HEK293 (cell line): Measurements from ENCODE around the gene TTLL5.

Experiments used
- CTCF ChIA-PET: fragments of 350-600 bp; formaldehyde crosslinking; extraction: SDS; loops from one replicate; lab custom pipeline; 2021; ENCODE audit warnings: antibody characterized with exemption; lab: Yijun Ruan, JAX
- POLR2A ChIA-PET: fragments of 300-600 bp; formaldehyde crosslinking; extraction: SDS; loops from one replicate; lab custom pipeline; 2020; ENCODE audit warnings: antibody characterized with exemption, inconsistent platforms; lab: Yijun Ruan, JAX
- H3K27ac ChIP-seq: fragments of 200-500 bp; sonication (Bioruptor generic); 2 replicates; pipeline ENCODE4 v1.5.1; 2014; ENCODE audit warnings: low read depth, low read length, control low read depth, inconsistent platforms; ENCODE audit errors: extremely low read depth
- H3K36me3 ChIP-seq, 2 experiments: fragments of 200-500 bp in 1 of 2; sonication (Bioruptor generic) in 1 of 2; 1 replicate in 1 of 2; 2 replicates in 1 of 2; pipeline ENCODE4 v1.5.1; 2014 to 2017; ENCODE audit warnings: inconsistent platforms in 2 of 2, low read length in 2 of 2; ENCODE audit not compliant: control insufficient read depth in 2 of 2, insufficient read depth in 1 of 2
- H3K4me1 ChIP-seq: fragments of 200-500 bp; sonication (Bioruptor generic); 2 replicates; pipeline ENCODE4 v1.5.1; 2014; ENCODE audit warnings: mild to moderate bottlenecking, low read length, inconsistent platforms; ENCODE audit not compliant: control insufficient read depth, insufficient read depth
- H3K4me3 ChIP-seq: 2 replicates; pipeline ENCODE4 v1.5.1; 2011; ENCODE audit warnings: low read depth, mild to moderate bottlenecking, control low read depth, low read length, moderate library complexity
- H3K9me3 ChIP-seq: fragments of 200-500 bp; sonication (Bioruptor generic); 2 replicates; pipeline ENCODE4 v1.5.1; 2014; ENCODE audit warnings: low read depth, low read length, inconsistent platforms; ENCODE audit not compliant: control insufficient read depth, insufficient read depth
- ELK4 ChIP-seq: IDR thresholded peaks from 2 replicates; pipeline ENCODE4 v1.6.1; 2011; ENCODE audit warnings: mild to moderate bottlenecking, low read depth, low read length, borderline replicate concordance
- GLI4 ChIP-seq: fragments of 450-650 bp; formaldehyde crosslinking; IDR thresholded peaks from 2 replicates; pipeline ENCODE4 v1.5.1; 2016; ENCODE audit warnings: missing biosample characterization, missing genetic modification characterization
- HOXA7 ChIP-seq: sonication (generic); formaldehyde crosslinking; IDR thresholded peaks from 2 replicates; pipeline ENCODE4 v1.8.1; 2022; ENCODE audit warnings: missing genetic modification reagents, borderline replicate concordance
- KLF10 ChIP-seq: fragments of 450-650 bp; IDR thresholded peaks from 2 replicates; pipeline ENCODE4 v1.5.1; 2018; ENCODE audit warnings: missing biosample characterization, mild to moderate bottlenecking, missing genetic modification characterization
- TCF7L2 ChIP-seq: IDR thresholded peaks from 2 replicates; pipeline ENCODE4 v1.6.1; 2011; ENCODE audit warnings: low read depth, mild to moderate bottlenecking, inconsistent platforms, low read length, moderate library complexity, borderline replicate concordance
- TSHZ1 ChIP-seq: fragments of 450-650 bp; formaldehyde crosslinking; IDR thresholded peaks from 2 replicates; pipeline ENCODE4 v1.5.1; 2016; ENCODE audit warnings: missing biosample characterization, missing genetic modification characterization, borderline replicate concordance
- ZBTB7A ChIP-seq: fragments of 450-650 bp; formaldehyde crosslinking; IDR thresholded peaks from 2 replicates; pipeline ENCODE4 v1.5.1; 2016; ENCODE audit warnings: low read depth, missing biosample characterization, missing genetic modification characterization
- ZNF10 ChIP-seq: fragments of 450-650 bp; formaldehyde crosslinking; IDR thresholded peaks from 2 replicates; pipeline ENCODE4 v1.5.1; 2017; ENCODE audit warnings: missing biosample characterization, missing genetic modification characterization
- ZNF341 ChIP-seq: fragments of 450-650 bp; formaldehyde crosslinking; IDR thresholded peaks from 2 replicates; pipeline ENCODE4; 2016; ENCODE audit warnings: low read depth, missing biosample characterization, missing genetic modification characterization
- ZNF560 ChIP-seq: fragments of 450-650 bp; formaldehyde crosslinking; IDR thresholded peaks from 2 replicates; pipeline ENCODE4 v1.5.1; 2017; ENCODE audit warnings: missing biosample characterization, missing genetic modification characterization, borderline replicate concordance
- ZNF701 ChIP-seq: fragments of 450-650 bp; formaldehyde crosslinking; IDR thresholded peaks from 2 replicates; pipeline ENCODE4 v1.5.1; 2016; ENCODE audit warnings: missing biosample characterization, missing genetic modification characterization
- ZSCAN30 ChIP-seq: fragments of 450-650 bp; IDR thresholded peaks from 2 replicates; pipeline ENCODE4 v1.5.1; 2018; ENCODE audit warnings: missing biosample characterization, mild to moderate bottlenecking, missing genetic modification characterization, moderate library complexity
- TF ChIP-seq, protein P1 (sequence below): fragments of 450-650 bp; formaldehyde crosslinking; optimal IDR thresholded peaks from 2 replicates; pipeline ENCODE3; 2016; ENCODE audit warnings: missing biosample characterization, mild to moderate bottlenecking, missing genetic modification characterization
- TF ChIP-seq, protein P2 (sequence below): fragments of 450-650 bp; formaldehyde crosslinking; IDR thresholded peaks from 2 replicates; pipeline ENCODE4 v1.5.1; 2016; ENCODE audit warnings: missing biosample characterization, missing genetic modification characterization
- TF ChIP-seq, protein P3 (sequence below): fragments of 450-650 bp; formaldehyde crosslinking; IDR thresholded peaks from 2 replicates; pipeline ENCODE4 v1.5.1; 2016; ENCODE audit warnings: missing biosample characterization, missing genetic modification characterization

Gene TTLL5

DNA sequence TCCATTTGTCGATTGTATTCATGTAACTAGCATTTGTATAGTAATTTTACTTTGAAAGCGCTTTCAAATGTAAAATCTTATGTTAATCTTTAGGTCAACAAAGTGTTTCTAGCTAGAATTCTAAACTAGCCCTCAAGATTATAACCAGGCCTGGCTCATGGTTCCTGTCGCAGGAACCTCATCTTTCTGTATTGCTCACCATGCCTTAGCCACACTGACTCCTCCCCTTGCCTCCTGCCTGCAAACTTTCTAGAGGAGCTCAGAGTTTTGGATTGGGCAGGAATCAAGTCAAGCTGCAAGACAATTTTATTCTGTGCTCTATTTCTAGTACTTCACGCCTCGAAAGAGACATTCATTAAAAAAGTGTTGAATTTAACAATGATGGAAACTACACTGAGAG is 220.9 kb downstream of the TTLL5 start:
- no peaks in the 10 kb centered on the region for H3K4me1 ChIP-seq
- TF ChIP-seq KLF10 (tag by site-specific recombination) (no peak), ZNF701 (tag by site-specific recombination) (no peak), GLI4 (no peak), ZNF341 (no peak), TCF7L2 (no peak), ELK4 (no peak)
- TF ChIP-seq, protein P1, sequence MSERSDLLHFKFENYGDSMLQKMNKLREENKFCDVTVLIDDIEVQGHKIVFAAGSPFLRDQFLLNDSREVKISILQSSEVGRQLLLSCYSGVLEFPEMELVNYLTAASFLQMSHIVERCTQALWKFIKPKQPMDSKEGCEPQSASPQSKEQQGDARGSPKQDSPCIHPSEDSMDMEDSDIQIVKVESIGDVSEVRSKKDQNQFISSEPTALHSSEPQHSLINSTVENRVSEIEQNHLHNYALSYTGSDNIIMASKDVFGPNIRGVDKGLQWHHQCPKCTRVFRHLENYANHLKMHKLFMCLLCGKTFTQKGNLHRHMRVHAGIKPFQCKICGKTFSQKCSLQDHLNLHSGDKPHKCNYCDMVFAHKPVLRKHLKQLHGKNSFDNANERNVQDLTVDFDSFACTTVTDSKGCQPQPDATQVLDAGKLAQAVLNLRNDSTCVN (tag by site-specific recombination) = no peak
- POLR2A ChIA-PET = no interaction called here
- H3K4me3 ChIP-seq = no peak overlapping the region
- H3K27ac ChIP-seq = no peak overlapping the region
- no peaks in the 10 kb centered on the region for H3K9me3 ChIP-seq
- no peaks in the 10 kb centered on the region for H3K36me3 ChIP-seq
- CTCF ChIA-PET = interaction anchor here (3.4 kb wide), 1 partner anchor 172 kb away, joined by 13 read pairs; no protein-coding TSS in a partner anchor

- CTCF ChIA-PET = interaction anchor here (0.6 to 3.4 kb wide), 7 partner anchors 10 to 309 kb away, joined by 3 to 13 read pairs (median 4); no protein-coding TSS in a partner anchor
- H3K4me3 ChIP-seq = no peak overlapping the region
- H3K36me3 ChIP-seq = no peaks in the 10 kb centered on the region
- POLR2A ChIA-PET = no interaction called here
- no peak overlapping the region for H3K27ac ChIP-seq
- no peaks in the 10 kb centered on the region for H3K4me1 ChIP-seq
- no peak for TF ChIP-seq ZSCAN30 (tag by site-specific recombination)
- TF ChIP-seq, protein P2, sequence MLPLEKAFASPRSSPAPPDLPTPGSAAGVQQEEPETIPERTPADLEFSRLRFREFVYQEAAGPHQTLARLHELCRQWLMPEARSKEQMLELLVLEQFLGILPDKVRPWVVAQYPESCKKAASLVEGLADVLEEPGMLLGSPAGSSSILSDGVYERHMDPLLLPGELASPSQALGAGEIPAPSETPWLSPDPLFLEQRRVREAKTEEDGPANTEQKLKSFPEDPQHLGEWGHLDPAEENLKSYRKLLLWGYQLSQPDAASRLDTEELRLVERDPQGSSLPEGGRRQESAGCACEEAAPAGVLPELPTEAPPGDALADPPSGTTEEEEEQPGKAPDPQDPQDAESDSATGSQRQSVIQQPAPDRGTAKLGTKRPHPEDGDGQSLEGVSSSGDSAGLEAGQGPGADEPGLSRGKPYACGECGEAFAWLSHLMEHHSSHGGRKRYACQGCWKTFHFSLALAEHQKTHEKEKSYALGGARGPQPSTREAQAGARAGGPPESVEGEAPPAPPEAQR (tag by site-specific recombination) = no peak
- TF ChIP-seq ZNF560 (tag by site-specific recombination) = no peak
- TF ChIP-seq, protein P3, sequence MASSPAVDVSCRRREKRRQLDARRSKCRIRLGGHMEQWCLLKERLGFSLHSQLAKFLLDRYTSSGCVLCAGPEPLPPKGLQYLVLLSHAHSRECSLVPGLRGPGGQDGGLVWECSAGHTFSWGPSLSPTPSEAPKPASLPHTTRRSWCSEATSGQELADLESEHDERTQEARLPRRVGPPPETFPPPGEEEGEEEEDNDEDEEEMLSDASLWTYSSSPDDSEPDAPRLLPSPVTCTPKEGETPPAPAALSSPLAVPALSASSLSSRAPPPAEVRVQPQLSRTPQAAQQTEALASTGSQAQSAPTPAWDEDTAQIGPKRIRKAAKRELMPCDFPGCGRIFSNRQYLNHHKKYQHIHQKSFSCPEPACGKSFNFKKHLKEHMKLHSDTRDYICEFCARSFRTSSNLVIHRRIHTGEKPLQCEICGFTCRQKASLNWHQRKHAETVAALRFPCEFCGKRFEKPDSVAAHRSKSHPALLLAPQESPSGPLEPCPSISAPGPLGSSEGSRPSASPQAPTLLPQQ (tag by site-specific recombination) = no peak
- no peak for TF ChIP-seq HOXA7 (CRISPR knock-in tag)
- no peak for TF ChIP-seq ZNF10
- TF ChIP-seq TSHZ1 (tag by site-specific recombination) = no peak
- TF ChIP-seq ZBTB7A = no peak
- TF ChIP-seq, all 188 proteins: peak for 0
- H3K9me3 ChIP-seq = no peaks in the 10 kb centered on the region
These were observed 223.2 kb downstream of the TTLL5 start for GRCh38 chr14:75884198-75884611.
